OCI-LY7 (cell line): ENCODE measurements around the gene PDCD5. TPM values are rescaled to one million over a fixed set of nuclear protein-coding genes. Genes with fewer than 3 reads are reported as not detected.

ENCODE experiments used
- BruUV-seq: library from RNA; stranded (reverse); fragments of 400-500 nt; replicated peaks from 2 replicates; lab custom pipeline; 2021; lab: Mats Ljungman, UMichigan
- CTCF ChIA-PET: fragments of 300-600 bp; sonication (Branson Sonifier 250); formaldehyde crosslinking; loops from one replicate; lab custom pipeline; 2022; ENCODE audit warnings: antibody characterized with exemption; ENCODE audit not compliant: unreplicated experiment; lab: Charles Lee
- POLR2A ChIA-PET: fragments of 300-600 bp; sonication (Branson Sonifier 250); formaldehyde crosslinking; loops from one replicate; lab custom pipeline; 2022; ENCODE audit warnings: antibody characterized with exemption; lab: Charles Lee
- DNase-seq: peaks from one replicate; pipeline ENCODE4 v3.0.0-alpha.2; 2015; ENCODE audit warnings: low spot score
- H2AFZ ChIP-seq: fragments of 200-600 bp; sonication (generic), shearing (Covaris generic); 2 replicates; pipeline ENCODE4 v1.6.1; 2014; ENCODE audit warnings: mild to moderate bottlenecking, antibody characterized with exemption, low read length, moderate library complexity
- H3K27ac ChIP-seq: fragments of 200-600 bp; sonication (generic); 2 replicates; pipeline ENCODE4 v1.5.1; 2014; ENCODE audit warnings: mixed run types, low read depth, mild to moderate bottlenecking, moderate library complexity, low read length, inconsistent platforms; ENCODE audit not compliant: poor library complexity, severe bottlenecking
- H3K36me3 ChIP-seq: fragments of 200-600 bp; sonication (generic); 2 replicates; pipeline ENCODE4 v1.6.1; 2014; ENCODE audit warnings: mild to moderate bottlenecking, antibody characterized with exemption, low read length, moderate library complexity, mixed read lengths; ENCODE audit not compliant: insufficient read depth
- H3K4me1 ChIP-seq: fragments of 200-600 bp; sonication (generic); 2 replicates; pipeline ENCODE4 v1.5.1; 2014; ENCODE audit warnings: mild to moderate bottlenecking, low read length; ENCODE audit not compliant: insufficient read depth, poor library complexity, severe bottlenecking
- H3K4me2 ChIP-seq: fragments of 200-600 bp; sonication (generic); 2 replicates; pipeline ENCODE4 v1.6.1; 2014; ENCODE audit warnings: mild to moderate bottlenecking, low read length
- H3K4me3 ChIP-seq: fragments of 200-600 bp; sonication (generic); 2 replicates; pipeline ENCODE4 v1.5.1; 2014; ENCODE audit warnings: mild to moderate bottlenecking, low read depth, low read length; ENCODE audit not compliant: poor library complexity, severe bottlenecking
- H3K79me2 ChIP-seq: fragments of 200-600 bp; sonication (generic); 2 replicates; pipeline ENCODE4 v1.6.1; 2016; ENCODE audit warnings: low read depth, mild to moderate bottlenecking, low read length, moderate library complexity, mixed read lengths; ENCODE audit not compliant: insufficient read depth
- H3K9me2 ChIP-seq: fragments of 200-600 bp; sonication (generic); 2 replicates; pipeline ENCODE4 v1.6.1; 2016; ENCODE audit warnings: mild to moderate bottlenecking, low read length, mixed read lengths; ENCODE audit not compliant: insufficient read depth
- H3K9me3 ChIP-seq: fragments of 200-600 bp; sonication (generic); 2 replicates; pipeline ENCODE4 v1.6.1; 2014; ENCODE audit warnings: mild to moderate bottlenecking, mixed run types, low read length, mixed read lengths
- H4K20me1 ChIP-seq: fragments of 200-600 bp; sonication (generic); 2 replicates; pipeline ENCODE4 v1.6.1; 2014; ENCODE audit warnings: mild to moderate bottlenecking, antibody characterized with exemption, low read length, moderate library complexity, mixed read lengths; ENCODE audit not compliant: insufficient read depth
- EZH2phosphoT487 ChIP-seq: fragments of 200-600 bp; sonication (generic); IDR thresholded peaks from 2 replicates; pipeline ENCODE4 v1.6.1; 2018; ENCODE audit warnings: low read depth, borderline replicate concordance, mild to moderate bottlenecking, mixed run types, antibody characterized with exemption, low read length, moderate library complexity, mixed read lengths
- intact Hi-C: fragments of 100-400 bp; cut with micrococcal nuclease; formaldehyde crosslinking; loops from one replicate; pipeline ENCODE4 v1.10.0; 2022; ENCODE audit not compliant: unreplicated experiment
- total RNA-seq, 2 experiments: library from RNA; depleted of rRNA in 1 of 2; stranded (reverse); fragments of >200 nt in 1 of 2; shearing (Covaris generic) in 1 of 2; gene quantifications; 2 replicates each; pipeline ENCODE4 v1.2.3, GENCODE V29; 2014 to 2022
- TF ChIP-seq, protein P1 (sequence below): fragments of 200-600 bp; sonication (generic); conservative IDR thresholded peaks from 2 replicates; pipeline ENCODE4 v1.5.1; 2014; ENCODE audit warnings: mild to moderate bottlenecking, antibody characterized with exemption, low read length, moderate library complexity, mixed read lengths

PDCD5 gene
- total RNA-seq, 2 experiments from 2014 or later = 162 to 186 TPM

DNA sequence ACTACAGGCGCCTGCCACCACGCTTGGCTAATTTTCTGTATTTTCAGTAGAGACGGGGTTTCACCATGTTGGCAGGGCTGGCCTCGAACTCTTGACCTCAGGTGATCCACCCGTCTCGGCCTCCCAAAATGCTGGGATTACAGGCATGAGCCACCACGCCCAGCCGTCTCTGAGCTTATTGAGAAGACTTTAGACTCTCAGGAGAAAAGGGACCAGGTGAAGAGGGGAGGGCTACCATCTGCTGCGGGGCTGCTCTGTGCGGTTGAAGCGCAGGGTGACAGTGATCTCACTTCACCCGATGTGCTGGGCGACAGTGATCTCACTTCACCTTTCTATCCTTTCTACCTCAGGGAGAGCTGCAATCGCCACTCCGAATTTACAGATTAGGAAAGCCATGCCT is 25.3 kb downstream of the PDCD5 start:
- no TSS peak for BruUV-seq
- DNase-seq = no peak
- peaks cover 62% of the 10 kb centered on the region for H3K36me3 ChIP-seq

DNA sequence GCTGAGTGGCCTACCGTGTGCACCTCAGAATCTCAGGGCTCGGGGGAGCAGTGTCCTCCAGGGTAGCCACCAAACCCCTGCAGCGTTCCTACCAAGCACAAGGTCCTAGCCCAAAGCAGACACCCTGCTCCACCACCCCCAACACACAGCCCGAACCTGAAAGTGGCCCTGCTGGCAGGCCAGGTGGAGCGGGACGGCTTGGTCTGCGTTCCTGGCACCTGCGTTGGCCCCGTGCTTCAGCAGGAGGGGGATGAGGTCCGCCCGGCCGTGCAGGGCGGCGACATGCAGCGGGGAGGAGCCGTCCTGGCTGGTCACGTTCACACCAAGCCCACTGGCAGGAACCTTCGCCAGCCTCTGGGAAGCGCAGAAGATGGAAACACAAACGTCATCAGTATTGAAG is 26.5 kb downstream of the PDCD5 start:
- ChIA-PET CTCF (no interaction called here), POLR2A (no interaction called here)
- H4K20me1 ChIP-seq = no peaks in the 10 kb centered on the region
- H3K4me3 ChIP-seq = no peak overlapping the region
- no peaks in the 10 kb centered on the region for H3K9me2 ChIP-seq
- no TSS peak for BruUV-seq
- intact Hi-C loops = no loop called here
- H3K9me3 ChIP-seq = no peaks in the 10 kb centered on the region
- no peak for DNase-seq
- TF ChIP-seq, protein P1, sequence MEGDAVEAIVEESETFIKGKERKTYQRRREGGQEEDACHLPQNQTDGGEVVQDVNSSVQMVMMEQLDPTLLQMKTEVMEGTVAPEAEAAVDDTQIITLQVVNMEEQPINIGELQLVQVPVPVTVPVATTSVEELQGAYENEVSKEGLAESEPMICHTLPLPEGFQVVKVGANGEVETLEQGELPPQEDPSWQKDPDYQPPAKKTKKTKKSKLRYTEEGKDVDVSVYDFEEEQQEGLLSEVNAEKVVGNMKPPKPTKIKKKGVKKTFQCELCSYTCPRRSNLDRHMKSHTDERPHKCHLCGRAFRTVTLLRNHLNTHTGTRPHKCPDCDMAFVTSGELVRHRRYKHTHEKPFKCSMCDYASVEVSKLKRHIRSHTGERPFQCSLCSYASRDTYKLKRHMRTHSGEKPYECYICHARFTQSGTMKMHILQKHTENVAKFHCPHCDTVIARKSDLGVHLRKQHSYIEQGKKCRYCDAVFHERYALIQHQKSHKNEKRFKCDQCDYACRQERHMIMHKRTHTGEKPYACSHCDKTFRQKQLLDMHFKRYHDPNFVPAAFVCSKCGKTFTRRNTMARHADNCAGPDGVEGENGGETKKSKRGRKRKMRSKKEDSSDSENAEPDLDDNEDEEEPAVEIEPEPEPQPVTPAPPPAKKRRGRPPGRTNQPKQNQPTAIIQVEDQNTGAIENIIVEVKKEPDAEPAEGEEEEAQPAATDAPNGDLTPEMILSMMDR = no peak
- TF ChIP-seq EZH2phosphoT487 = no peak
- H3K4me1 ChIP-seq = no peaks in the 10 kb centered on the region
- H3K4me2 ChIP-seq = no peak overlapping the region
- H2AFZ ChIP-seq = no peak overlapping the region
- H3K36me3 ChIP-seq = peaks cover 59% of the 10 kb centered on the region
- H3K79me2 ChIP-seq = no peaks in the 10 kb centered on the region
- no peak overlapping the region for H3K27ac ChIP-seq

More for the DNA sequence above, 25.3 kb downstream of the PDCD5 start:
- ChIA-PET POLR2A (no interaction called here), CTCF (no interaction called here)
- Histone ChIP-seq H3K79me2 (no peaks in the 10 kb centered on the region), H3K4me2 (no peak overlapping the region), H2AFZ (no peak overlapping the region), H3K9me3 (no peaks in the 10 kb centered on the region), H3K4me3 (no peak overlapping the region), H3K4me1 (no peaks in the 10 kb centered on the region), H4K20me1 (no peaks in the 10 kb centered on the region), H3K27ac (no peak overlapping the region), H3K9me2 (no peaks in the 10 kb centered on the region)
- intact Hi-C loops = no loop called here
- no peak for TF ChIP-seq EZH2phosphoT487
- TF ChIP-seq, protein P1 = no peak

DNA sequence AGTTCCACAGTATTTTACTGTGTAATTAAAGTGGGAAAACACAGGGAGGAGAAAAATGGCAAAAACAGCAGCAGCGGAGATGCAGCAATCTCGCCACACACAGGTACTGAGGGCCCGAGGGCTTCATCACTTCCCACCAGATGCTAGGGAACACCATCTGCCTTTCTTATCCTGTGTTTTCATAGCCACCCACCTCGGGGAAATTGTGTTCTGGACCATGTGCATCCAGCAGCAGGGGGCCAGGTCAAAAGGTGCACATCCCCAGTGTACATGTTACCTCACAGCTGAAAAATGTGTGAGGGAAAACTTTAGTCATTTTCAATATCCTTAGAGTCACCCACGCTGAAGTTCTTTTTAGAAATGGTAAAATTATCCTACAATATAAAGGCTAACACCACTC is 30.2 kb downstream of the PDCD5 start:
- Histone ChIP-seq H3K27ac (no peak overlapping the region), H3K4me2 (no peak overlapping the region), H3K9me3 (no peaks in the 10 kb centered on the region), H3K4me1 (no peaks in the 10 kb centered on the region), H4K20me1 (no peaks in the 10 kb centered on the region), H3K9me2 (no peaks in the 10 kb centered on the region), H3K36me3 (peaks cover 67% of the 10 kb centered on the region), H3K79me2 (no peaks in the 10 kb centered on the region), H2AFZ (no peak overlapping the region), H3K4me3 (no peak overlapping the region)
- POLR2A ChIA-PET = no interaction called here
- intact Hi-C loops = no loop called here
- BruUV-seq = no TSS peak
- no peak for DNase-seq
- CTCF ChIA-PET = no interaction called here
- TF ChIP-seq EZH2phosphoT487 = no peak
- TF ChIP-seq, protein P1 = no peak
